HCT116 (cell line): Measurements from ENCODE around the gene GBX1. TPM values are rescaled to one million over a fixed set of nuclear protein-coding genes. Genes with fewer than 3 reads are reported as not detected.

Source experiments
- ATAC-seq: fragments of 200-7000 bp; cut with Tn5 transposase; 2 replicates; pipeline ENCODE4 v1.9.1; 2020; ENCODE audit warnings: mild to moderate bottlenecking, moderate library complexity
- BruUV-seq: library from RNA; stranded (reverse); fragments of 400-500 nt; replicated peaks from 2 replicates; lab custom pipeline; 2021; lab: Mats Ljungman, UMichigan
- CTCF ChIA-PET: fragments of 300-600 bp; sonication (Branson Sonifier 250); formaldehyde crosslinking; loops from one replicate; lab custom pipeline; 2021; ENCODE audit warnings: antibody characterized with exemption; lab: Charles Lee
- POLR2A ChIA-PET: fragments of 300-600, 350-600 bp; sonication (Branson Sonifier 250); formaldehyde crosslinking; loops from one replicate; lab custom pipeline; 2021; ENCODE audit warnings: antibody characterized with exemption; lab: Charles Lee
- RAD21 ChIA-PET, 2 experiments: fragments of 300-600 bp; sonication (Branson Sonifier 250); formaldehyde crosslinking; loops; one replicate each; lab custom pipeline; 2023; ENCODE audit warnings: low total read pairs in 2 of 2; ENCODE audit not compliant: uncharacterized antibody in 2 of 2, unreplicated experiment in 2 of 2, low non-redundant PET in 1 of 2; lab: Charles Lee
- DNase-seq: peaks from one replicate; pipeline ENCODE4 v3.0.0-alpha.2; 2010; ENCODE audit warnings: low read depth, low spot score
- H2AFZ ChIP-seq: fragments of 200-600 bp; shearing (Covaris generic), sonication (generic); 2 replicates; pipeline ENCODE4 v1.6.1; 2017; ENCODE audit warnings: low read depth, mixed run types, mixed read lengths, antibody characterized with exemption, low read length; ENCODE audit not compliant: poor library complexity, severe bottlenecking
- H3K27ac ChIP-seq: 2 replicates; pipeline ENCODE4 v1.5.1; 2012; ENCODE audit warnings: low read depth, low read length
- H3K27me3 ChIP-seq: fragments of 200-600 bp; sonication (generic); 2 replicates; pipeline ENCODE4 v1.6.1; 2016; ENCODE audit warnings: mixed run types, low read length, mixed read lengths; ENCODE audit not compliant: insufficient read depth
- H3K36me3 ChIP-seq, 2 experiments: fragments of 200-500 bp in 1 of 2; fragments of 200-600 bp in 1 of 2; sonication (Bioruptor generic) in 1 of 2; sonication (generic) in 1 of 2; 2 replicates each; pipeline versions ENCODE4 v1.5.1 to v1.6.1; 2014 to 2016; ENCODE audit warnings: low read length in 2 of 2, inconsistent platforms in 1 of 2, mixed read lengths in 1 of 2, mixed run types in 1 of 2; ENCODE audit not compliant: insufficient read depth in 2 of 2, control insufficient read depth in 1 of 2
- H3K4me1 ChIP-seq, 2 experiments: fragments of 200-600 bp in 1 of 2; sonication (generic) in 1 of 2; 2 replicates each; pipeline versions ENCODE4 v1.5.1 to v1.6.1; 2012 to 2017; ENCODE audit warnings: low read length in 2 of 2, inconsistent platforms in 1 of 2, mild to moderate bottlenecking in 1 of 2, mixed read lengths in 1 of 2, mixed run types in 1 of 2, moderate library complexity in 1 of 2; ENCODE audit not compliant: insufficient read depth in 2 of 2, control insufficient read depth in 1 of 2
- H3K4me2 ChIP-seq: fragments of 200-600 bp; sonication (generic); 2 replicates; pipeline ENCODE4 v1.6.1; 2017; ENCODE audit warnings: mixed run types, low read length, mixed read lengths
- H3K4me3 ChIP-seq, 2 experiments: fragments of 200-600 bp in 1 of 2; sonication (generic) in 1 of 2; replicated peaks in 1 of 2; 2 replicates each; pipeline ENCODE4 v1.5.1; 2011 to 2016; ENCODE audit warnings: low read length in 2 of 2, control low read depth in 1 of 2, low read depth in 1 of 2, mild to moderate bottlenecking in 1 of 2, mixed read lengths in 1 of 2, mixed run types in 1 of 2
- H3K79me2 ChIP-seq: fragments of 200-600 bp; sonication (generic); 2 replicates; pipeline ENCODE4 v1.6.1; 2017; ENCODE audit warnings: mild to moderate bottlenecking, mixed run types, low read length, moderate library complexity, mixed read lengths; ENCODE audit not compliant: insufficient read depth
- H3K9ac ChIP-seq: fragments of 200-600 bp; sonication (generic); 2 replicates; pipeline ENCODE4 v1.6.1; 2016; ENCODE audit warnings: low read length, mixed read lengths
- H3K9me2 ChIP-seq: fragments of 200-600 bp; sonication (generic), shearing (Covaris generic); 2 replicates; pipeline ENCODE4 v1.6.1; 2017; ENCODE audit warnings: mixed run types, mild to moderate bottlenecking, moderate library complexity; ENCODE audit not compliant: insufficient read depth
- H3K9me3 ChIP-seq, 2 experiments: fragments of 200-500 bp in 1 of 2; fragments of 200-600 bp in 1 of 2; sonication (Bioruptor generic) in 1 of 2; sonication (generic) in 1 of 2; 2 replicates each; pipeline ENCODE4 v1.6.1; 2014 to 2017; ENCODE audit warnings: low read length in 2 of 2, mixed read lengths in 2 of 2, inconsistent platforms in 1 of 2, low read depth in 1 of 2, mild to moderate bottlenecking in 1 of 2, mixed run types in 1 of 2, moderate library complexity in 1 of 2; ENCODE audit not compliant: control insufficient read depth in 1 of 2, insufficient read depth in 1 of 2
- H4K20me1 ChIP-seq: fragments of 200-600 bp; sonication (generic), shearing (Covaris generic); 2 replicates; pipeline ENCODE4 v1.6.1; 2017; ENCODE audit warnings: mixed run types, mild to moderate bottlenecking, moderate library complexity; ENCODE audit not compliant: insufficient read depth
- CBX3 ChIP-seq: IDR thresholded peaks from 2 replicates; pipeline ENCODE4 v1.6.1; 2012; ENCODE audit warnings: low read depth
- CTCF ChIP-seq, 3 experiments: fragments of 200-600 bp in 1 of 3; sonication (generic) in 1 of 3; IDR thresholded peaks in 2 of 3; conservative IDR thresholded peaks in 1 of 3; 2 replicates each; pipeline ENCODE4 v1.5.1; 2012 to 2017; ENCODE audit warnings: low read depth in 2 of 3, low read length in 2 of 3, antibody characterized with exemption in 1 of 3, borderline replicate concordance in 1 of 3, control low read depth in 1 of 3, mild to moderate bottlenecking in 1 of 3, mixed read lengths in 1 of 3, mixed run types in 1 of 3, moderate library complexity in 1 of 3; ENCODE audit not compliant: insufficient read depth in 1 of 3
- FOSL1 ChIP-seq: IDR thresholded peaks from 2 replicates; pipeline ENCODE4 v1.6.1; 2012; ENCODE audit warnings: low read depth
- JUND ChIP-seq: IDR thresholded peaks from 2 replicates; pipeline ENCODE4 v1.6.1; 2012
- MAX ChIP-seq: IDR thresholded peaks from 2 replicates; pipeline ENCODE4 v1.6.1; 2012
- RAD21 ChIP-seq: IDR thresholded peaks from 2 replicates; pipeline ENCODE4 v1.6.1; 2012; ENCODE audit warnings: low read depth, mild to moderate bottlenecking
- REST ChIP-seq: IDR thresholded peaks from 2 replicates; pipeline ENCODE4 v1.6.1; 2012; ENCODE audit warnings: low read depth
- SP1 ChIP-seq: IDR thresholded peaks from 2 replicates; pipeline ENCODE4 v1.6.1; 2012; ENCODE audit warnings: low read depth
- YY1 ChIP-seq: IDR thresholded peaks from 2 replicates; pipeline ENCODE4 v1.6.1; 2011; ENCODE audit warnings: low read length, low read depth, moderate library complexity, mild to moderate bottlenecking; ENCODE audit not compliant: insufficient replicate concordance; ENCODE audit errors: extremely low read depth
- ZFX ChIP-seq: fragments of 450-650 bp; IDR thresholded peaks from 2 replicates; pipeline ENCODE4 v1.6.1; 2017
- intact Hi-C: fragments of 100-400 bp; cut with micrococcal nuclease; formaldehyde crosslinking; loops from 2 replicates; pipeline ENCODE4 v1.10.0; 2022
- total RNA-seq: library from RNA; stranded (reverse); gene quantifications from one replicate; pipeline ENCODE4 v1.2.1, GENCODE V29; 2021; ENCODE audit not compliant: unreplicated experiment

GBX1 gene
- total RNA-seq, 1 experiment from 2014 or later = 0.86 TPM

GRCh38 chr7:151122796-151123157 lies 44.7 kb downstream of the GBX1 start:
- intact Hi-C loops = loop anchor here (10.0 kb wide), 1 partner anchor 122 kb away; the partner anchor contains the start of gene SMARCD3
- no peak for ATAC-seq
- Histone ChIP-seq H3K36me3 (peaks cover 21 to 30% of the 10 kb centered on the region in 2 experiments; a peak in 3 of 4 replicates), H3K79me2 (peaks cover 12% of the 10 kb centered on the region; the same call in 1 of the 2 replicates), H3K4me3 (no peak overlapping the region), H3K27ac (no peak overlapping the region; the same call in 1 of the 2 replicates), H3K4me2 (no peak overlapping the region), H3K9me3 (no peaks in the 10 kb centered on the region), H3K4me1 (peaks cover 0 to 8% of the 10 kb centered on the region in 2 experiments; a peak in 1 of 4 replicates), H3K9ac (no peak overlapping the region), H4K20me1 (no peaks in the 10 kb centered on the region), H3K9me2 (no peaks in the 10 kb centered on the region), H2AFZ (no peak overlapping the region), H3K27me3 (no peaks in the 10 kb centered on the region)
- ChIA-PET POLR2A (no interaction called here), RAD21 (no interaction called here), CTCF (interaction anchor here (0.6 kb wide), 1 partner anchor 62 kb away, joined by 3 read pairs; no protein-coding TSS in a partner anchor)
- no TSS peak for BruUV-seq
- DNase-seq = no peak
- TF ChIP-seq CBX3 (no peak), SP1 (no peak), RAD21 (no peak), REST (no peak), MAX (no peak), FOSL1 (no peak), JUND (no peak), YY1 (no peak), CTCF (IDR thresholded peaks at IDR 0.05 in 2 of 3, conservative IDR thresholded peaks at IDR 0.05 in 1 of 3; ENCODE audit: borderline replicate concordance in 1 of 3, insufficient read depth in 1 of 3, low read depth in 2 of 3, low read length in 2 of 3) (no peak), ZFX (no peak)
